Hepatocyte (in vitro differentiated cells): Measurements from ENCODE around the gene RALB. TPM values are rescaled to one million over a fixed set of nuclear protein-coding genes. Genes with fewer than 3 reads are reported as not detected.
"Not testable (repeated sequence)": the region's sequence is repeated elsewhere in the genome, so short reads cannot be mapped to it uniquely, and the experiment has no call there.

Experiments
- DNase-seq: peaks from one replicate; pipeline ENCODE4 v3.0.0-alpha.2; 2016; ENCODE audit warnings: low spot score
- H2AFZ ChIP-seq: fragments of 200-600 bp; sonication (generic); 2 replicates; pipeline ENCODE4 v1.6.0; 2016; ENCODE audit warnings: antibody characterized with exemption, mild to moderate bottlenecking
- H3K27ac ChIP-seq: fragments of 200-600 bp; sonication (generic); 2 replicates; pipeline ENCODE4 v1.5.1; 2016; ENCODE audit warnings: mild to moderate bottlenecking
- H3K27me3 ChIP-seq: fragments of 200-600 bp; sonication (generic); 2 replicates; pipeline ENCODE4 v1.6.1; 2016
- H3K36me3 ChIP-seq: fragments of 200-600 bp; sonication (generic); replicated peaks from 2 replicates; pipeline ENCODE4 v1.5.1; 2016; ENCODE audit warnings: low read depth; ENCODE audit not compliant: insufficient read depth
- H3K4me1 ChIP-seq: fragments of 200-600 bp; sonication (generic); 2 replicates; pipeline ENCODE4 v1.5.1; 2016; ENCODE audit warnings: mild to moderate bottlenecking, moderate library complexity; ENCODE audit not compliant: insufficient read depth
- H3K4me2 ChIP-seq: fragments of 200-600 bp; sonication (generic); 2 replicates; pipeline ENCODE4 v1.6.0; 2016
- H3K4me3 ChIP-seq: fragments of 200-600 bp; sonication (generic); 2 replicates; pipeline ENCODE4 v1.5.1; 2016; ENCODE audit warnings: mild to moderate bottlenecking
- H3K79me2 ChIP-seq: fragments of 200-600 bp; sonication (generic); 2 replicates; pipeline ENCODE4 v1.6.0; 2017; ENCODE audit warnings: mild to moderate bottlenecking
- H3K9me2 ChIP-seq: fragments of 200-600 bp; sonication (generic); replicated peaks from 2 replicates; pipeline ENCODE4 v1.6.0; 2017; ENCODE audit warnings: mild to moderate bottlenecking; ENCODE audit not compliant: insufficient read depth
- H3K9me3 ChIP-seq: fragments of 200-600 bp; sonication (generic); 2 replicates; pipeline ENCODE4 v1.5.1; 2016; ENCODE audit warnings: low read depth, mild to moderate bottlenecking
- H4K20me1 ChIP-seq: fragments of 200-600 bp; sonication (generic); 2 replicates; pipeline ENCODE4 v1.6.0; 2016; ENCODE audit warnings: mild to moderate bottlenecking; ENCODE audit not compliant: insufficient read depth, poor library complexity, severe bottlenecking
- EZH2 ChIP-seq: fragments of 200-600 bp; sonication (generic); IDR thresholded peaks from 2 replicates; pipeline ENCODE4 v1.6.1; 2016; ENCODE audit warnings: antibody characterized with exemption, mild to moderate bottlenecking, borderline replicate concordance
- EZH2phosphoT487 ChIP-seq: fragments of 200-600 bp; sonication (generic); IDR thresholded peaks from one replicate; pipeline ENCODE4 v1.6.1; 2018; ENCODE audit warnings: antibody characterized with exemption, mild to moderate bottlenecking, low read depth, moderate library complexity; ENCODE audit not compliant: unreplicated experiment, severe bottlenecking
- WGBS: methylation state at CpG from one replicate; pipeline ENCODE4 v1.1.6; 2016; ENCODE audit warnings: low lambda C conversion rate; ENCODE audit errors: missing lambda C conversion rate; 5-methylcytosine and 5-hydroxymethylcytosine counted together
- polyA plus RNA-seq: library from polyadenylated mRNA; unstranded; fragments of >200 nt; fragmentation: Nextera tagmentation; extraction: Ambion mirVana; gene quantifications from 2 replicates; pipeline ENCODE4 v1.2.1, GENCODE V29; 2016
- total RNA-seq: library from RNA; depleted of rRNA; stranded (reverse); fragments of >200 nt; gene quantifications from 2 replicates; pipeline ENCODE4 v1.2.3, GENCODE V29; 2014
- TF ChIP-seq, protein P1 (sequence below): fragments of 200-600 bp; sonication (generic); IDR thresholded peaks from 2 replicates; pipeline ENCODE4 v1.5.1; 2016; ENCODE audit warnings: antibody characterized with exemption, mild to moderate bottlenecking; ENCODE audit not compliant: poor library complexity

RALB gene
- total and polyA plus RNA-seq, 2 experiments from 2014 or later, result 68.2 to 74.4 TPM

- H3K9me2 ChIP-seq, result no peaks in the 10 kb centered on the region
- H4K20me1 ChIP-seq, result no peaks in the 10 kb centered on the region
- peak overlapping the region; percentile 94 for H3K27ac ChIP-seq
- H3K27me3 ChIP-seq, result no peaks in the 10 kb centered on the region
- H3K9me3 ChIP-seq, result no peaks in the 10 kb centered on the region
- no peak overlapping the region for H3K4me3 ChIP-seq
- peak overlapping the region; percentile 47 for H3K4me2 ChIP-seq
- no peaks in the 10 kb centered on the region for H3K79me2 ChIP-seq
- H2AFZ ChIP-seq, result no peak overlapping the region
- WGBS, result 78% methylated on average over 15 of the region's 15 CpGs
- peaks cover 13% of the 10 kb centered on the region for H3K4me1 ChIP-seq
- no peaks in the 10 kb centered on the region for H3K36me3 ChIP-seq
- no peak for DNase-seq
- TF ChIP-seq EZH2, result no peak
- TF ChIP-seq, protein P1, sequence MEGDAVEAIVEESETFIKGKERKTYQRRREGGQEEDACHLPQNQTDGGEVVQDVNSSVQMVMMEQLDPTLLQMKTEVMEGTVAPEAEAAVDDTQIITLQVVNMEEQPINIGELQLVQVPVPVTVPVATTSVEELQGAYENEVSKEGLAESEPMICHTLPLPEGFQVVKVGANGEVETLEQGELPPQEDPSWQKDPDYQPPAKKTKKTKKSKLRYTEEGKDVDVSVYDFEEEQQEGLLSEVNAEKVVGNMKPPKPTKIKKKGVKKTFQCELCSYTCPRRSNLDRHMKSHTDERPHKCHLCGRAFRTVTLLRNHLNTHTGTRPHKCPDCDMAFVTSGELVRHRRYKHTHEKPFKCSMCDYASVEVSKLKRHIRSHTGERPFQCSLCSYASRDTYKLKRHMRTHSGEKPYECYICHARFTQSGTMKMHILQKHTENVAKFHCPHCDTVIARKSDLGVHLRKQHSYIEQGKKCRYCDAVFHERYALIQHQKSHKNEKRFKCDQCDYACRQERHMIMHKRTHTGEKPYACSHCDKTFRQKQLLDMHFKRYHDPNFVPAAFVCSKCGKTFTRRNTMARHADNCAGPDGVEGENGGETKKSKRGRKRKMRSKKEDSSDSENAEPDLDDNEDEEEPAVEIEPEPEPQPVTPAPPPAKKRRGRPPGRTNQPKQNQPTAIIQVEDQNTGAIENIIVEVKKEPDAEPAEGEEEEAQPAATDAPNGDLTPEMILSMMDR, result no peak
- no peak for TF ChIP-seq EZH2phosphoT487
Measured at GRCh38 chr2:120231974-120232635, 20.5 kb upstream of the RALB start.

- Histone ChIP-seq H3K4me3 (no peak overlapping the region), H2AFZ (no peak overlapping the region), H4K20me1 (no peaks in the 10 kb centered on the region), H3K79me2 (no peaks in the 10 kb centered on the region), H3K36me3 (no peaks in the 10 kb centered on the region), H3K4me2 (no peak overlapping the region), H3K9me3 (no peaks in the 10 kb centered on the region), H3K9me2 (no peaks in the 10 kb centered on the region), H3K4me1 (peaks cover 16% of the 10 kb centered on the region), H3K27me3 (no peaks in the 10 kb centered on the region), H3K27ac (no peak overlapping the region)
- TF ChIP-seq EZH2 (no peak), EZH2phosphoT487 (no peak)
- TF ChIP-seq, protein P1, result no peak
- DNase-seq, result no peak
- WGBS, result 93% methylated on average over 5 of the region's 5 CpGs
Measured at GRCh38 chr2:120233292-120233691, 19.4 kb upstream of the RALB start.

- H3K4me3 ChIP-seq, H3K9me2 ChIP-seq, H4K20me1 ChIP-seq, H3K27ac ChIP-seq, H3K79me2 ChIP-seq, H3K9me3 ChIP-seq, H3K27me3 ChIP-seq, H2AFZ ChIP-seq, H3K4me2 ChIP-seq, H3K36me3 ChIP-seq, DNase-seq: not testable (repeated sequence)
- H3K4me1 ChIP-seq, result peaks cover 25% of the 10 kb centered on the region
- WGBS, result 95% methylated on average over 2 of the region's 2 CpGs
Measured at GRCh38 chr2:120235158-120235557, 17.5 kb upstream of the RALB start.

DNA sequence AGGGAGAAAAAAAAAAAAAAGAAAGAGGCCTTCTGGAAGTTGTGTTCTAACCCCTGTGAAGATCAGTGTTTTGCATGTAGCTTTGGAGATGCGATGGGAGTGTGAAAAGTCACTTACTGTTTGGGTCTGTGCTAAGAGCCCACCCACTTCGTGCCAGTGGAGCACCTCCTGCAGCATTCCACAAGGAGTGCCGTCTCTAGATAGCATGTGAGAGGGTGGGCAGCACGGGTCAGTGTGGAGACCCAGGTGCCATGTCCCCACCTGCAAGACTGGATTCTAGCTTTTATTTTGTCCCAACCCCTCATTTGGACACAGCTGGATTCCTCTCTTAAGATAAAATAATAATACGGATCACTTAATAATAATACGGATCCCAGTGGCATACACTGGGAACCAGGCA lies 17.0 kb upstream of the RALB start:
- Histone ChIP-seq H3K36me3 (no peaks in the 10 kb centered on the region), H3K9me3 (no peaks in the 10 kb centered on the region), H3K4me3 (no peak overlapping the region), H3K79me2 (no peaks in the 10 kb centered on the region), H2AFZ (no peak overlapping the region), H3K4me1 (peaks cover 23% of the 10 kb centered on the region), H3K9me2 (no peaks in the 10 kb centered on the region), H3K27me3 (no peaks in the 10 kb centered on the region), H3K27ac (no peak overlapping the region), H4K20me1 (no peaks in the 10 kb centered on the region), H3K4me2 (no peak overlapping the region)
- 94% methylated on average over 6 of the region's 6 CpGs for WGBS
- TF ChIP-seq EZH2, result no peak
- TF ChIP-seq EZH2phosphoT487, result no peak
- TF ChIP-seq, protein P1, result no peak
- DNase-seq, result no peak
